T-helper 22 cell (primary cell): ENCODE measurements around the gene RPL29.

Source experiments
- DNase-seq: peaks from one replicate; pipeline ENCODE4 v3.0.0-alpha.2; 2020; ENCODE audit warnings: low read depth

Gene RPL29

GRCh38 chr3:51962854-51963530 is 32.7 kb downstream of the RPL29 start:
- no peak for DNase-seq

DNA sequence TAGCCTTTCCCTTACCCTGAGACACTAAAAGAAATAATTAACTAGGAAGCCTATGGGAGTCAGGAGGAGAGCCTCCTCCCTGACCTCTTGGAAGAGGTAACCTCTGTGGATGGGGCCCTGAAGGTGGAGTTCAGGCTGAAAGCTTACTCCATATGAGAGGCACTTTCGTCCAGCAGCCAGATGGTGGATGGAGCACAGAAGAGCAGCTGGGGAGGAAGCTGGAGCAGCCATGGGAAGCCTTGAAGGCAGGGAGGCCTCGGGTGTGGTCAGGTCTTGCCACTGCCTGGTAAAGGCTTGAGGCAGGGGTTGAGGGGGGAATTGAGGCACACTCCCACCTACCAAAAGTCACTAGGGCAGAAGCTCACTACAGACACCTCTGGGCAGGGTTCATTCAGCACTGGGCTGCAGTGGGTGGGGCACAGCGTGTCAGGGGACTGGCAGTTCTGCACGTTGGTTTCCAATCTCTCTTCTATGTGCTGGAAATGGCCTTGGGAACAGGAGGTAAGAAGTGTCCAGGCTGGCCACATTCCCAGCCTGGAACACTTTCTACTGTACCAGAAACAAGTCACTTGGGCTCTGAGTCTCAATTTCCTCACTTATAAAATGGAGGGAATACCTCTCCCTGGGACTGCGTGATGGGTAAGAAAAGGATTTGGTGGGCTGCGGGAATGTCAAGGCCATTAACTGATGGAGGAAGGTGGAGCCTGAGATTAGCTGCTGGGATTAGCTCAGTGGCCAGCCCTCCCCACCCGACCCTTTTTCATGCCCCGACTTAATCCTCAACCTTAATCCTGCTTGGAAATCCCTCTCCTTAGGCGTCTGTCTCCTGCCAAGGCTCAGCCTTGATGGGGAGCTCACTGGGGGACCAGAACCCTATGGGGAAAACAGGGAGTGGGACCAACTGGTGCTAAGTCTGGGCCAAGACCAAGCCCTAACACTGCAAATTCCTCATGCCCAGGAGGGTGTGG is 33.8 kb downstream of the RPL29 start:
- DNase-seq: no peak

- no peak for DNase-seq
These were observed 34.7 kb downstream of the RPL29 start for GRCh38 chr3:51961011-51961410.

- DNase-seq: no peak
These were observed 35.3 kb downstream of the RPL29 start for GRCh38 chr3:51960386-51960785.

DNA sequence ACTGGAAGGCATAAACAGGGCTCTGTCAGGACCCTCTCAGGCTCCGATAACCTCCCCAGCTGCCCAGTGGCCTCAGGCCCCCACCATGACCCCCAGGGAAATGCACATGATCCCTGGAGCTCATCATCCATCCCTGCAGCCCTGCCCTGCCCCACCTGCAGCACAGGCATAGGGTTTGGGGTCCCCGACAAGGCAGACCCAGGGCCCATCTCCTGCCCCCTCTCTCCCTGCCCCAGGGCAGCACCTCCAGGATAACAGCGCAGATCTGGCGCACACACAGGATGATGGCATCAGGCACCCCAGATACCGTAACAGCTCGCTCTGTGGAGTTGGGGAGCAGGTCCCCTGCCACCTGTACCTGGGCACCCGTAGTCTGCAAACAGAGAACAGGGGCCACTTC is 36.0 kb downstream of the RPL29 start:
- DNase-seq: no peak

DNA sequence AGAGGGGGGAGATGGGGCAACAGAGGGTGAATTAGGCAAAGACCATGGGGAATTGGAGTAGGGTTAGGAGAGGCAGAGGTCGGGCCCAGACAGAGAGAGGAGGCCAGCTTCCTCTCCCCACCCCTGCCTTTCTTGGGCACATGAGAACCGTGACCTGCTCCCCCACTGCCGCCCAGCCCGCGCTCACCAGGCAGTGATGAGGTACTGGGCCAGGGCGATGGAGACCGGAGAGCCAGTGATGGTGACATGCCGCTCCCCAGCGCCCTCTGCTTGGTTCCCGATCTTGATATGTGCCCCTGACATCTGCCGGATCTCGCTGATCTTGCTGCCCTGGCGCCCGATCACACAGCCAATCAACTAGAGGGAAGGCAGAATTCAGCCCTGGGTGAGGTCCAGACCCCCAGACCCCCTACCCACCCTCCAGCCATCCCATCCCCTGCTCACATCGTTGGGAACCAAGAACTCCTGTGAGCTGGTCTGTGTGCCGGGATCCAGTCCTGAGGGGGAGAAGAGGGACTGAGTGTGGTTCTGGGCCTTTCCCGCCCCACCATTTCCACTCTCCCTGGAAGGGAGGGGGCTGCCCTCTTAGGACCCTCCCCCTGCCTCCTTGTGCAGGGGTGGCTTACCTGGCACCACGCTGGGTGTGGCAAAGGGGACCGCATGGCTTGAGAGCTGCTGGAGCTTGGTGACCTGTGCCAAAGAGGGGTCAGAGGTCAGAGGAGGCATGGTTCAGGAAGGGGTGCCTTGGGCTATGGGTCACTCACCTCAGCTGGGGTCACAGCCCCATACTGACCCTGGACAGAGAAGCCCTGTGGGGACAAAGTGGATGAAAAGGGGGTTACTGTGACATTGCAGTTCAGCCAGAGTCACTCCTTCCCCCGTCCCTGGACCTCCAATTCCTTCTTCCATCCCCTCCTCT is 36.8 kb downstream of the RPL29 start:
- DNase-seq: no peak

- DNase-seq: no peak
These were observed 38.0 kb downstream of the RPL29 start for GRCh38 chr3:51957520-51958205.

DNA sequence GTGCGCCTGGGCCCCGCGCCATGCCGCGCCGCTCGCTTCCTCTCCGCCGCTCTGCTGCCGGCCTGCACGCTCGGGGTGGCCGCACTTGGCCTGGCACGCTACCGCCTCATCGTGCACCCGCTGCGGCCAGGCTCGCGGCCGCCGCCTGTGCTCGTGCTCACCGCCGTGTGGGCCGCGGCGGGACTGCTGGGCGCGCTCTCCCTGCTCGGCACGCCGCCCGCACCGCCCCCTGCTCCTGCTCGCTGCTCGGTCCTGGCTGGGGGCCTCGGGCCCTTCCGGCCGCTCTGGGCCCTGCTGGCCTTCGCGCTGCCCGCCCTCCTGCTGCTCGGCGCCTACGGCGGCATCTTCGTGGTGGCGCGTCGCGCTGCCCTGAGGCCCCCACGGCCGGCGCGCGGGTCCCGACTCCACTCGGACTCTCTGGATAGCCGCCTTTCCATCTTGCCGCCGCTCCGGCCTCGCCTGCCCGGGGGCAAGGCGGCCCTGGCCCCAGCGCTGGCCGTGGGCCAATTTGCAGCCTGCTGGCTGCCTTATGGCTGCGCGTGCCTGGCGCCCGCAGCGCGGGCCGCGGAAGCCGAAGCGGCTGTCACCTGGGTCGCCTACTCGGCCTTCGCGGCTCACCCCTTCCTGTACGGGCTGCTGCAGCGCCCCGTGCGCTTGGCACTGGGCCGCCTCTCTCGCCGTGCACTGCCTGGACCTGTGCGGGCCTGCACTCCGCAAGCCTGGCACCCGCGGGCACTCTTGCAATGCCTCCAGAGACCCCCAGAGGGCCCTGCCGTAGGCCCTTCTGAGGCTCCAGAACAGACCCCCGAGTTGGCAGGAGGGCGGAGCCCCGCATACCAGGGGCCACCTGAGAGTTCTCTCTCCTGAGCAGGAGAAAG is 39.6 kb downstream of the RPL29 start:
- DNase-seq: no peak

DNA sequence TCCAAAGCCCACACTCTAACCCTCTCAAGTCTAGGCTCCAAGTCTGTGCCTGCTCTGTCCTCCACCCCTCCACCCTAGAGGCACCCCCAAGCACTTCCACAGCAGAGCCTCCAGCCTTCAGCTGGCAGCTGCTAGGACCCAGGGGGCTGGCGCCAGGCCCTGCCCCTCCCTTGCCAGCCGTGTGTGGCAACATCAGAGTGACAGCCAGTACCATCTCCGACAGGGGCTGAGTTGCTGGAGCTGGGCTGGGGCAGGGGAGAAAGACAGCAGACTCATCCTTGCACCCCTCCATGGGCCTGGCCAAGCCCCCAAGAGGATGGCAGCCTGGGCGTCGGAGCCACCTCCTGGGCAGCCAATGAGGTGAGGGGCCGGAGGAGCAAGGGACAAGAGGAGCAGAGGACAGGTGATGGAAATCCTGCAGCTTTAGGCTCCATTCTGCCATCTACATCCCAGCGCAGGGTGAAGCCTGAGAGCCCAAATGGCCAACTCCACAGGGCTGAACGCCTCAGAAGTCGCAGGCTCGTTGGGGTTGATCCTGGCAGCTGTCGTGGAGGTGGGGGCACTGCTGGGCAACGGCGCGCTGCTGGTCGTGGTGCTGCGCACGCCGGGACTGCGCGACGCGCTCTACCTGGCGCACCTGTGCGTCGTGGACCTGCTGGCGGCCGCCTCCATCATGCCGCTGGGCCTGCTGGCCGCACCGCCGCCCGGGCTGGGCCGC is 40.4 kb downstream of the RPL29 start, which contains the start of gene GPR62:
TSS of gene GPR62 (plus strand) at position 207 of the 718 bp plus-strand sequence. CDS start at position 479, 272 bp downstream.
- no peak for DNase-seq

DNA sequence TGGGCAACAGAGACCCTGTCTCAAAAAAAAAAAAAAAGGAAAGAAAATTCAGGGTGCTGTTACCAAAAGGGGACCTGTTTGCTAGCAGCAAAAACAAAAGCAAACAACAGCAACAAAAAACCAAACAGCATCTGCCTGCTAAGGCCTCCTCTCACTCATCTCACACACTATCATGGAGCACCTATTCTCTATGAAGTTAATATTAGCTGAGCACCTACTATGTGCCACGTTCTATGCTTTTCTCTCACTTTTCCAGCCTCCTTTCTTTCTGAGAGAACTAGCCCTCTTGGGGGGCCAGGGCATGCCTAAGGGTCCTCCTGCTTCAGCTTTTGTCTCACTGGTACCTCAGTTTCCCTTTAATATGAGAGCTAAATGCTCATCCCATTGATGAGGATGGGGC is 41.0 kb downstream of the RPL29 start:
- DNase-seq: no peak

GRCh38 chr3:51954105-51954504 is 41.6 kb downstream of the RPL29 start:
- DNase-seq: no peak

DNA sequence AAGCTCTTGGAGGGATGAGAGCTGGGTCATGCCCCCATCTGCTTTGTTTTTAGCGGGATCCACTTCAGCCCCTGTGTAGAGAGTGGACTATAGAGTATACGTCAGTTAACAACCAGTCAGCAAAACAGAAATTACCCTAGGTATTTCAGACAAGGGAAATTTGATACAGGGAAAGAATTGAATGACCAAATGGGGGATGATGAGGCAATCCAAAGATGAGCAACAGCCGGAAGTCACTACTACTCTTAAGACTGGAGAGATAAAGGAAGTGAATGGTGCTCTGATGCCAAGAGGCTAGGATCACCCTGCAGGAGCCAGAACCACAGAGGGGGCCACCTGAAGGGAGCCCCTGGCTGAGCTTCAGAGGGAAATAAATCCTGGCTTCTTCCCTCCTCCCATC is 42.2 kb downstream of the RPL29 start:
- DNase-seq: no peak

GRCh38 chr3:51950899-51951298 is 44.8 kb downstream of the RPL29 start:
- DNase-seq: no peak

DNA sequence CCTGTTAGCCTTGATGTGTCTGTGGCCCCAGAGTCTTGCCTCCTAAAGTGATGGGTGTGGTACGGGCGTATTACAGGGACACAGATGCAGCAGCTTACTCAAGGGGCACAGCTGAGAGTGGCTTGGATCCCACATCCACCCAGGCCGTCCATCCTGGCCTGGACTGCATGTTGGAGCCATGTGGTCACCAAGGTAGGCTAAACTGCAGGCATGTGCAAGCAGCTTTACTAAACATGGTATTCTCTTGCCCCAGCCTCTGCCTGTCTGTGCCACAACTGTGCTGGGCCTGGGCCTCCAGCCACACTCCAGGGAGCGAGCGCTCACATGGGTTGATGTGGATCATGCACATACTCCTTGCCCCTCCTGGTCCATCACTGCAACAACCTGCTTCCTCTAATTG is 46.6 kb downstream of the RPL29 start:
- DNase-seq: no peak

DNA sequence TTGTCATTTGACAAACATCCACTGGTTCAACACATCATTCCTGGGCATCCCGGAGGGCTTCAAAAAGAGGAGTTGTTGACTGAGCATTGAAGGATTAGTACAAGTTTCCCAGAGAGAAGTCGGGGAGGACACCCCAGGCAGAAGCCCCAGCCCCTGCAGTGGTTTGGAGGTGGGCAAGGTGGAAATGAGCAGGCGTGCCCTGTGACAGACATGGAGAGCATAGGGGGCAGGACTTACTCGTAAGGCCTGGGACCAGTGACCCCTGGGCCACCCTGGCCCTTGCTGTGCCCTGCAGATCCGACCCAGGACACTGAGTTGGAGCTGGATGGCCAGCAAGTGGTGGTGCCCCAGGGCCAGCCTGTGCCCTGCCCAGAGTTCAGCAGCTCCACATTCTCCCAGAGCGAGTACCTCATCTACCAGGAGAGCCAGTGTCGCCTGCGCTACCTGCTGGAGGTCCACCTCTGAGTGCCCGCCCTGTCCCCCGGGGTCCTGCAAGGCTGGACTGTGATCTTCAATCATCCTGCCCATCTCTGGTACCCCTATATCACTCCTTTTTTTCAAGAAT is 47.6 kb downstream of the RPL29 start:
- DNase-seq: no peak

GRCh38 chr3:51947215-51947900 is 48.3 kb downstream of the RPL29 start:
- DNase-seq: no peak

GRCh38 chr3:51946796-51947195 is 48.9 kb downstream of the RPL29 start:
- DNase-seq: no peak

- no peak for DNase-seq
These were observed 49.6 kb downstream of the RPL29 start for GRCh38 chr3:51945926-51946705.
